NK-92 (cell line): ENCODE data around the gene LIMCH1.
"Not testable (repeated sequence)": the region's sequence is repeated elsewhere in the genome, so short reads cannot be mapped to it uniquely, and the experiment has no call there.

ENCODE experiments used
- DNase-seq: peaks from one replicate; lab custom pipeline; 2025; ENCODE audit not compliant: unreplicated experiment; lab: John Stamatoyannopoulos, UW

LIMCH1 gene

GRCh38 chr4:41668024-41668423 lies 130.1 kb downstream of the LIMCH1 start:
- no peak for DNase-seq

- DNase-seq, result no peak
Measured at GRCh38 chr4:41670530-41670929, 132.6 kb downstream of the LIMCH1 start.

GRCh38 chr4:41670982-41671381 lies 133.0 kb downstream of the LIMCH1 start:
- DNase-seq, result no peak

GRCh38 chr4:41678086-41678816 lies 140.3 kb downstream of the LIMCH1 start:
- DNase-seq, result no peak

- DNase-seq, result no peak
Measured at GRCh38 chr4:41678951-41679350, 141.0 kb downstream of the LIMCH1 start.

DNA sequence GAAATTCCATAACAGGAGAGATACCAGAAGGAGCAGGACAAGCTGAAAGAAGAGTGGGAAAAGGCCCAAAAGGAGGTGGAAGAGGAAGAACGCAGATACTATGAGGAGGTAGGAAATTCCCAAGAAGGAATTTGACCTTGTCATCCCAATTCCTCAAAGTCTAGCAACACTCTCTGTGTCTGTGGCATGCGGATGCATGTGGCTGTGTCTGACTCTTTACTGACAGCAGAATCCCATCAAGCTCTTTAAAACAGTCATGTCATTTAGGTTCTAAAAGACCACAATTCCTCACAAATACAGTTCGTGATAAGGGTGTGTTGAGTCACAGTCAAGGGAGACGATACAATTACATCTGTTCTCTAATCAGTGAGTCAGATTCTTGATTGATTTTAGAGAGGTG lies 142.0 kb downstream of the LIMCH1 start:
- no peak for DNase-seq

GRCh38 chr4:41681054-41681453 lies 143.1 kb downstream of the LIMCH1 start:
- no peak for DNase-seq

DNA sequence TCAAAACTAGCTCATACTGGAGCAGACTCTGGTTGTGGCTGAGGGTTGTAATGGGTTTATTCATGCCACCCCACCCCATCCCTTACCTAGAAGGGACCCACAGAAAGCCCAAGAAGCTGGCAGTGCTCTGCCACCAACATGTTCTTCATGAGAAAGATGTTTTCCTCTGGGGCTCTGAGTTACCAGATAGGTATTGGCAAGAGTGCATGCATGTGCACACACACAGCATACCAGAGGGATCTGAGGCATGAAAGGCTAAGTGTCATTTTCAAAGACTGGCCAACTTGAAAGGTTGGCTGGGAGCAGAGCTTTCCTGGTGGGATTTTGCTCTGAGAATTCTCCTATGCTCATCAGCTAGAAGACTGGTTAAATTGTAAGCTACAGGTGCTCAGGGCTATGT lies 145.4 kb downstream of the LIMCH1 start:
- no peak for DNase-seq

- no peak for DNase-seq
Measured at GRCh38 chr4:41686893-41687292, 148.9 kb downstream of the LIMCH1 start.

GRCh38 chr4:41687971-41688370 lies 150.0 kb downstream of the LIMCH1 start:
- no peak for DNase-seq

DNA sequence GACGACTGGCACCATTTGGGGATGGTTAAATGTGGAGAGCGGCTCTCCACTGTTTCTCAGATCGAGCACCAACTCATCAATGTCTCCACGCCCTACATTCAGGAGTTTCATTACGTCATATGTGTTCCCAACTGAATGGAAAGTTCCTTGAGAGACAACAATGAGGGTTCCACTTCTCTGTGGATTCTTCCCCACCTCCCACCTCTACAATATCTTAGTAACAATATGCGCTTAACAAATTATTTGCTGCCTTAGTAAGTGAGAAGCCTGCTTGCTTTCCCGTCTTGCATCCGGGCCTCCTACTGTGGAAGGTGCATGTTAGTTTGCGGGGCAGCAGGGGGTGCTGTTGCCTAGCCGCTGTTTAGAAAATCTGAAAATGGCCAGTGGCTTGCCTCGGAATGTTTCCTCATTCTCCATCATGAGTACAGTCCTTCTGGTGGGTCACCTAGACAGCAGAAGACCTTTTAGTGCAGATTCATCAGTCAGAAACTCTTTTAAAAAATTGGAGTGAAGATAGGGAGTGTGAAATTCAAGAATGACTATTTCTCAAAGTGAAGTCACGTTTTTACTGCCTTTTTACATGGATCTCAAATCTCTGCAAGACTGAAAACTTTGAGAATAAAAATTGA lies 154.9 kb downstream of the LIMCH1 start:
- DNase-seq, result no peak

DNA sequence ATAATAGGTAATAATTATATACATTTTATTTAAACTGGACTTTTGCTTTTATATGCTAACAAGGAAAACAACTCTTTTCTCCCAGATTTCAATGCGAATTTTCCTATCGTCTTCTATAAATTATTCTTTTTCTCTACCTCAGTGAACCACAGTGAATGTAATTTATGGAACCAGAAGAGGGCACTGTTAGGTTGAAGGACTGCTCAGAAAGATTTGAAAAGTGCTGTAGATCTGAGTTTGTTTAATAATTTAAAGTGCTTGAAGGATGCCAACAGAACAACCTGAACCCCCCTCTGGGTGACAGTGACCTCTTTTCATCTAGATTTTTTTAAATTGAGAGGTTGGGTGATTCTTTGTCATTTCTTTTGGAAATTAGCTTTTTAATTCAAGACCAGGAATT lies 155.7 kb downstream of the LIMCH1 start:
- DNase-seq, result no peak

- no peak for DNase-seq
Measured at GRCh38 chr4:41696131-41696530, 158.2 kb downstream of the LIMCH1 start.

- DNase-seq, result no peak
Measured at GRCh38 chr4:41696763-41697162, 158.8 kb downstream of the LIMCH1 start.

DNA sequence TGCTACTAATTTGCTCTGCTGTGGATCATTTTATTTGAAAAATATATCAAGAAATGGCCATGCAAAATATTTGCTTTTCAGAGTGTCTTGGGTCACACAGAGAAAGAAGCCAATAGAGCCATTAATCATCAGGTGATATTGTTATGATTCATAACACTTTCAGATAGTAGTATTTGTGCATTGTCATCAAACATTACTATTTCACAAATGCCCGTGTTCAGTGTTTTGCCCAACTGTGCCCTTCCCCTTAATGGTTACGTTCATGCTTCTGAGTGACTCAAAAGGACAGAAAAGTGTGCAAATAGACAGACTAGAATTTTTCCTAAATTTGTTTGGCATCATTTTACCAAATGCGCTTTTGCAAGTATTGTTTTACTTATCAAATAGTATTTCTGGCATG lies 164.0 kb downstream of the LIMCH1 start:
- no peak for DNase-seq

DNA sequence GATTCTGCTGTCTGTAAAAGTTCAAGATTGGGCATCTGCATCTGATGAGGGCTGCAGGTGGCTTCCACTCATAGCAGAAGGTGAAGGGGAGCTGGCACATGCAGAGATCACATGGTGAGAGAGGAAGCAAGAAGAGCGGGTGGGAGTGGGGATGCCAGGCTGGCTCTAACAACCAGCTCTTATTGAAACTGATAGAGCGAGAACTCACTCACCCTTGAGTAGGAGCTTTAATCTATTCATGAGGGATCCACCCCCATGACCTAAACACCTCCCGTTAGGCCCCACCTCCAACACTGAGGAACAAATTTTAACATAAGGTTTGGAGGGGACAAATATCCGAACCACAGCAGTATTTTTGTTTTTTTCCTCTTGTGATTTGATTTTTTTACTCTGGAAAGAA lies 164.8 kb downstream of the LIMCH1 start:
- no peak for DNase-seq

GRCh38 chr4:41703785-41704184 lies 165.8 kb downstream of the LIMCH1 start:
- DNase-seq, result no peak

DNA sequence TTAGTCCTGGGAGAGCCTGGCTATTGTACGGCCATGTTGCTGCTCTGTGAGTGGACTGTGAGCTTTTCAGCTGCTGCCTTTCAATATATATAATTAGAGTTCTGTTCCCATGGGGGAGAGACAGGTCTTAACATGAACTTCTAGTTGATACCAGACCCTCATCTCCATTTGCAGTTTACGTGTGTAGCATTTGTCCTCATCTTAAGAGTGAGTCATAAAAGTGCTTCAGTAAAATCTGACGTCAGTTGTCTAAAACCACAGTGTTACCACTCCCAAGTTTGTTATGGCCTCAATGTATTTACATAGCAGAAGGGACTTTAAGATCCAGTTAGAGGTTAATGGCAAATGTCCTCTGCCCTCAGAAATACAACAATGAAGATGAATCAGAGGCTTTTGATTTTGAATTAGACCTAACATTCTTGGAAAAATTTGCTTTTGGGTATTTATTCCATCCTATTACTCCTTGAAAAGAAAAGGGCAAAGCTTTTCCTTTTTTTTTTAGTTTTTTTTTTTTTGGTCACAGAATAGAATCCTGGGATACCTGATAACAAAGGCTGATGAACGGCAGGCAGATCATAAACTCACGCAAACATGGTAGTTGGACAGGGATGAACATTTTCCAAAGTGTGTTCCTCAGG lies 172.0 kb downstream of the LIMCH1 start:
- no peak for DNase-seq

DNA sequence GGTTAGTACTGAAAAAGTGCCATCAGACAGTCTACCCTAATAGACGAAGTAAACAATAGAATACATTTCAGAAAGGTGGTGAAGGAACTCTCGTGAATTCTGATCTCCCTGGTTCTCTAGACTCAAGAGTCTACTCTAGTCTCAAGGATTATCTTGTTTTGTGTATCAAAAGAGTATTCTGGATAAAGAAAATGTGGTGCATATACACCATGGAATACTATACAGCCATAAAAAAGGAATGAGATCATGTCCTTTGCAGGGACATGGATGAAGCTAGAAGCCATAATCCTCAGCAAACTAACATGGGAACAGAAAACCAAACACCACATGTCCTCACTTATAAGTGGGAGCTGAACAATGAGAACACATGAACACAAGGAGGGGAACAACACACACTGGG lies 173.7 kb downstream of the LIMCH1 start:
- DNase-seq, result not testable (repeated sequence)

- no peak for DNase-seq
Measured at GRCh38 chr4:41712425-41712824, 174.5 kb downstream of the LIMCH1 start.

- no peak for DNase-seq
Measured at GRCh38 chr4:41713768-41714167, 175.8 kb downstream of the LIMCH1 start.

DNA sequence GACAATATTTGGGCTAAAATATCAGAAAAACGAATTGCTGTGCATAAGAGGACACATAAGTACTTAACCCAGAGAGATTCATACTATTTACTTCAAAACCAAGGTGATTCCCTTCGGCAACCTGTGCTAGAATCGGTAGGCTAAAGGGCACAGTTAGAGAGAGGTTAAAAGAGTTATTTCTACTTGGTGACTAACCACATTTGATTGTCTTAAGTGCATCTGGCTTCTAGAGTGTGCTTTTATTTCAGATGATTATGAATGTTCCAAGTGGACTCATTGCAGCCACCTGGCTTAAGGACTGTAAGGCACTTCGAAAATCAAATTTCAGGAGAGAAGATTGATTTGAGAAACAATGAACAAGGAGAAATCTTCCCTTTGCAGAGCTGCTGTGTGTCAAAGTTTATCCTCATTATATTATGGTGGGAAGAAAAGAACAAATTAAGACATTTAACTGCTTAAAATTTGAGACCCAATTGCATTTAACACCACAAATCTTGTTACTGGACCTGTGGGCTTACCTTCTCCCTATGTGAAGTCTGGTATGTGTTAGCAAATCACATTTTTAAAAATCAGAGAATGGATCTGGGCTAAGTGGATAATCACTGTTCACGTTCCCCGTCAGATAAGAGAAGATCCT lies 176.5 kb downstream of the LIMCH1 start:
- DNase-seq, result no peak
